Liver (tissue), 9 donors: Measurements from ENCODE around the gene SORBS2. TPM values are rescaled to one million over a fixed set of nuclear protein-coding genes. Genes with fewer than 3 reads are reported as not detected.

Source experiments
- DNase-seq: peaks from one replicate; pipeline ENCODE4 v3.0.0-alpha.2; 2017; ENCODE audit warnings: low spot score
- H3K27ac ChIP-seq, 2 donors: one replicate each; pipeline ENCODE4 v1.7.0; 2013; ENCODE audit warnings: inconsistent platforms in 2 of 2, low read length in 2 of 2, control low read depth in 1 of 2, low read depth in 1 of 2, mild to moderate bottlenecking in 1 of 2
- H3K27me3 ChIP-seq, 4 donors: one replicate each; pipeline versions ENCODE4 v1.6.1 to v1.7.0; 2013; ENCODE audit warnings: low read length in 3 of 4, inconsistent platforms in 1 of 4, mild to moderate bottlenecking in 1 of 4, moderate library complexity in 1 of 4; ENCODE audit not compliant: control insufficient read depth in 4 of 4, insufficient read depth in 4 of 4
- H3K36me3 ChIP-seq, 4 donors: one replicate each; pipeline versions ENCODE4 v1.6.1 to v1.7.0; 2013; ENCODE audit warnings: low read length in 3 of 4, mild to moderate bottlenecking in 3 of 4, low read depth in 1 of 4, moderate library complexity in 1 of 4; ENCODE audit not compliant: control insufficient read depth in 4 of 4, insufficient read depth in 3 of 4
- H3K4me1 ChIP-seq, 4 donors: one replicate each; pipeline versions ENCODE4 v1.6.1 to v1.7.0; 2013; ENCODE audit warnings: low read length in 3 of 4, mild to moderate bottlenecking in 3 of 4, moderate library complexity in 1 of 4; ENCODE audit not compliant: control insufficient read depth in 4 of 4, insufficient read depth in 4 of 4
- H3K4me3 ChIP-seq, 3 donors: one replicate each; pipeline versions ENCODE4 v1.6.1 to v1.7.0; 2013; ENCODE audit warnings: low read length in 3 of 3, control low read depth in 1 of 3, low read depth in 1 of 3, mild to moderate bottlenecking in 1 of 3
- H3K9ac ChIP-seq, 2 donors: one replicate each; pipeline ENCODE4 v1.7.0; 2013; ENCODE audit warnings: low read length in 2 of 2, mild to moderate bottlenecking in 2 of 2, moderate library complexity in 2 of 2, control low read depth in 1 of 2, low read depth in 1 of 2
- H3K9me3 ChIP-seq, 4 donors: one replicate each; pipeline versions ENCODE4 v1.6.1 to v1.7.0; 2013; ENCODE audit warnings: low read length in 3 of 4; ENCODE audit not compliant: control insufficient read depth in 4 of 4
- CTCF ChIP-seq: fragments of 150-350 bp; IDR thresholded peaks from 2 replicates; pipeline ENCODE4 v1.5.1; 2017; ENCODE audit warnings: improper control_type of control experiment, low read depth, low read length; ENCODE audit not compliant: missing input control
- EGR1 ChIP-seq, 2 donors: IDR thresholded peaks; 2 replicates each; pipeline ENCODE4 v1.6.1; 2016 to 2018; ENCODE audit warnings: antibody characterized with exemption in 2 of 2, low read depth in 2 of 2
- FOXA2 ChIP-seq: IDR thresholded peaks from 2 replicates; pipeline ENCODE4 v1.6.1; 2016; ENCODE audit warnings: antibody characterized with exemption
- GABPA ChIP-seq, 2 donors: IDR thresholded peaks in 1 of 2; conservative IDR thresholded peaks in 1 of 2; 2 replicates each; pipeline ENCODE4 v1.6.1; 2016; ENCODE audit warnings: antibody characterized with exemption in 2 of 2, mild to moderate bottlenecking in 1 of 2, moderate library complexity in 1 of 2
- HNF4A ChIP-seq, 2 donors: conservative IDR thresholded peaks; 2 replicates each; pipeline ENCODE4 v1.6.1; 2016; ENCODE audit warnings: antibody characterized with exemption in 2 of 2, mild to moderate bottlenecking in 2 of 2
- HNF4G ChIP-seq: IDR thresholded peaks from 2 replicates; pipeline ENCODE4 v1.6.1; 2016; ENCODE audit warnings: antibody characterized with exemption
- JUND ChIP-seq, 2 donors: IDR thresholded peaks; 2 replicates each; pipeline ENCODE4 v1.6.1; 2016; ENCODE audit warnings: antibody characterized with exemption in 2 of 2
- NR2F2 ChIP-seq: IDR thresholded peaks from 2 replicates; pipeline ENCODE4 v1.6.1; 2016; ENCODE audit warnings: antibody characterized with exemption
- RAD21 ChIP-seq, 2 donors: IDR thresholded peaks; 2 replicates each; pipeline ENCODE4 v1.6.1; 2016; ENCODE audit warnings: antibody characterized with exemption in 2 of 2, mild to moderate bottlenecking in 2 of 2
- RXRA ChIP-seq, 2 donors: IDR thresholded peaks; 2 replicates each; pipeline ENCODE4 v1.6.1; 2017 to 2018; ENCODE audit warnings: antibody characterized with exemption in 2 of 2, mild to moderate bottlenecking in 1 of 2
- SP1 ChIP-seq: IDR thresholded peaks from 2 replicates; pipeline ENCODE4 v1.6.1; 2018; ENCODE audit warnings: antibody characterized with exemption, mild to moderate bottlenecking
- TAF1 ChIP-seq: conservative IDR thresholded peaks from 2 replicates; pipeline ENCODE4 v1.6.1; 2016; ENCODE audit warnings: antibody characterized with exemption, mild to moderate bottlenecking
- YY1 ChIP-seq: IDR thresholded peaks from 2 replicates; pipeline ENCODE4 v1.6.1; 2016; ENCODE audit warnings: antibody characterized with exemption, mild to moderate bottlenecking
- WGBS: extraction: QIAGEN DNeasy Blood & Tissue Kit; methylation state at CpG from one replicate; pipeline ENCODE4 v1.1.7; 2013; 5-methylcytosine and 5-hydroxymethylcytosine counted together
- polyA plus RNA-seq, 2 donors: library from polyadenylated mRNA; stranded (reverse) in 1 of 2; unstranded in 1 of 2; fragments of 200-250 nt in 1 of 2; fragments of >200 nt in 1 of 2; fragmentation: Nextera tagmentation in 1 of 2; extraction: Ambion mirVana in 1 of 2; gene quantifications; one replicate each; pipeline versions ENCODE4 v1.2.1 to v1.2.3, GENCODE V29; 2013 to 2015
- total RNA-seq, 2 donors: library from RNA; depleted of rRNA; stranded (reverse); fragments of >200 nt; gene quantifications; one replicate each; pipeline ENCODE4 v1.2.3, GENCODE V29; 2014
- TF ChIP-seq, protein P1 (sequence below): IDR thresholded peaks from 2 replicates; pipeline ENCODE4 v1.6.1; 2016; ENCODE audit warnings: antibody characterized with exemption, mild to moderate bottlenecking
- TF ChIP-seq, protein P2 (sequence below): IDR thresholded peaks from 2 replicates; pipeline ENCODE4 v1.6.1; 2016; ENCODE audit warnings: antibody characterized with exemption
- TF ChIP-seq, protein P3 (sequence below): IDR thresholded peaks from 2 replicates; pipeline ENCODE4 v1.6.1; 2016; ENCODE audit warnings: antibody characterized with exemption
- TF ChIP-seq, protein P4 (sequence below): IDR thresholded peaks from 2 replicates; pipeline ENCODE4 v1.6.1; 2016; ENCODE audit warnings: antibody characterized with exemption
- donor health status: healthy.
- donor health status: healthy.
- donor health status: healthy.
- donor health status: healthy.
- donor health status: healthy.

SORBS2 gene
- total and polyA plus RNA-seq, 4 donors = 23.3 to 136 (median 59.6) TPM

DNA sequence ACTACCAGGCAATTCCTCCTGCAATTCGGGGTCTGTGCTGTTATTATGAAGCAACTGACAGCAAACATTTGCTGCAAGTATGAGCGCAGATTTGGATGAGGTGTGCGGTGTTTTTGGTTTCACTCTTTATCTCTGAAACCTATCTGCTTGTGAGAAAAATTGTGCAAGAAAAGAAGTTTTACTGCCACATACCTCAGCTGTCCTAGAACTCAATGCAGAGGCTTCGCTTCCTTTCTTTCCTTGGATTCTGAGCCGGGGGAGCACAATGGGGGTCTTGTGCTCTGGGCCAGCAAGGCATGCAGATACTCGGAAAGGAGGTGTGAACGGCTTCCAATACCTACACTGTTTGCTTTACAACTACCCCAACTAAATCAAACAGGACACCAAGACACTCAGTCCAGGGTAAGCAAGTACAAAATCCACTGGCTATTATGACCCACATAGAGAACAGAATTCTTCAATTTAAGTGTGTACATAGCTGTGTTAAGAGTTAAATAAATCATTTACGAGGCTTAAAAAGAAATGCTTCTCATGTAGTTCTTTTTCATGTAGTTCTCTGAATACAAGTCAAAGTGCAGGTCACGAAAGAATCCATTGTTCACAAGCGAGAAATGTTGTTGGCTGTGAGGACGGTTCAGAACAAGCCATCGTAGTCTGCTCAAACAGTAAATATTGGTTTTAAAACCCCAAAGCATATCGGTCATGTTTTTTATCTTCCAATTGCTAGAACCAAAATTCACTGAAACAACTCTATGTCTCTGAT, 1.1 kb downstream of the SORBS2 start:
- peaks cover 2 to 26% (median 12%) of the 10 kb centered on the region in 4 donors for H3K4me1 ChIP-seq
- no peaks in the 10 kb centered on the region for H3K27me3 ChIP-seq
- H3K9ac ChIP-seq = peak overlapping the region; percentile 66 to 96
- DNase-seq = no peak
- H3K27ac ChIP-seq = peak overlapping the region; percentile 88 to 95
- H3K36me3 ChIP-seq = no peaks in the 10 kb centered on the region
- H3K9me3 ChIP-seq = no peaks in the 10 kb centered on the region
- TF ChIP-seq FOXA2 = peak; percentile 6
- peak in 1 of 2 donors; percentile 4 for TF ChIP-seq RAD21 (IDR thresholded peaks at IDR 0.05)
- TF ChIP-seq RXRA (IDR thresholded peaks at IDR 0.05) = peak in 1 of 2 donors; percentile 26
- TF ChIP-seq TAF1 = peak; percentile 51
- no peak for TF ChIP-seq NR2F2
- TF ChIP-seq, protein P1, sequence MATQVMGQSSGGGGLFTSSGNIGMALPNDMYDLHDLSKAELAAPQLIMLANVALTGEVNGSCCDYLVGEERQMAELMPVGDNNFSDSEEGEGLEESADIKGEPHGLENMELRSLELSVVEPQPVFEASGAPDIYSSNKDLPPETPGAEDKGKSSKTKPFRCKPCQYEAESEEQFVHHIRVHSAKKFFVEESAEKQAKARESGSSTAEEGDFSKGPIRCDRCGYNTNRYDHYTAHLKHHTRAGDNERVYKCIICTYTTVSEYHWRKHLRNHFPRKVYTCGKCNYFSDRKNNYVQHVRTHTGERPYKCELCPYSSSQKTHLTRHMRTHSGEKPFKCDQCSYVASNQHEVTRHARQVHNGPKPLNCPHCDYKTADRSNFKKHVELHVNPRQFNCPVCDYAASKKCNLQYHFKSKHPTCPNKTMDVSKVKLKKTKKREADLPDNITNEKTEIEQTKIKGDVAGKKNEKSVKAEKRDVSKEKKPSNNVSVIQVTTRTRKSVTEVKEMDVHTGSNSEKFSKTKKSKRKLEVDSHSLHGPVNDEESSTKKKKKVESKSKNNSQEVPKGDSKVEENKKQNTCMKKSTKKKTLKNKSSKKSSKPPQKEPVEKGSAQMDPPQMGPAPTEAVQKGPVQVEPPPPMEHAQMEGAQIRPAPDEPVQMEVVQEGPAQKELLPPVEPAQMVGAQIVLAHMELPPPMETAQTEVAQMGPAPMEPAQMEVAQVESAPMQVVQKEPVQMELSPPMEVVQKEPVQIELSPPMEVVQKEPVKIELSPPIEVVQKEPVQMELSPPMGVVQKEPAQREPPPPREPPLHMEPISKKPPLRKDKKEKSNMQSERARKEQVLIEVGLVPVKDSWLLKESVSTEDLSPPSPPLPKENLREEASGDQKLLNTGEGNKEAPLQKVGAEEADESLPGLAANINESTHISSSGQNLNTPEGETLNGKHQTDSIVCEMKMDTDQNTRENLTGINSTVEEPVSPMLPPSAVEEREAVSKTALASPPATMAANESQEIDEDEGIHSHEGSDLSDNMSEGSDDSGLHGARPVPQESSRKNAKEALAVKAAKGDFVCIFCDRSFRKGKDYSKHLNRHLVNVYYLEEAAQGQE = peak; percentile 73
- TF ChIP-seq, protein P2, sequence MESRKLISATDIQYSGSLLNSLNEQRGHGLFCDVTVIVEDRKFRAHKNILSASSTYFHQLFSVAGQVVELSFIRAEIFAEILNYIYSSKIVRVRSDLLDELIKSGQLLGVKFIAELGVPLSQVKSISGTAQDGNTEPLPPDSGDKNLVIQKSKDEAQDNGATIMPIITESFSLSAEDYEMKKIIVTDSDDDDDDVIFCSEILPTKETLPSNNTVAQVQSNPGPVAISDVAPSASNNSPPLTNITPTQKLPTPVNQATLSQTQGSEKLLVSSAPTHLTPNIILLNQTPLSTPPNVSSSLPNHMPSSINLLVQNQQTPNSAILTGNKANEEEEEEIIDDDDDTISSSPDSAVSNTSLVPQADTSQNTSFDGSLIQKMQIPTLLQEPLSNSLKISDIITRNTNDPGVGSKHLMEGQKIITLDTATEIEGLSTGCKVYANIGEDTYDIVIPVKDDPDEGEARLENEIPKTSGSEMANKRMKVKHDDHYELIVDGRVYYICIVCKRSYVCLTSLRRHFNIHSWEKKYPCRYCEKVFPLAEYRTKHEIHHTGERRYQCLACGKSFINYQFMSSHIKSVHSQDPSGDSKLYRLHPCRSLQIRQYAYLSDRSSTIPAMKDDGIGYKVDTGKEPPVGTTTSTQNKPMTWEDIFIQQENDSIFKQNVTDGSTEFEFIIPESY = no peak
- peak in 1 of 2 donors; percentile 41 for TF ChIP-seq JUND (IDR thresholded peaks at IDR 0.05)
- TF ChIP-seq HNF4A (conservative IDR thresholded peaks at IDR 0.05) = peak; percentile 50 to 57
- 28% methylated on average over 13 of the region's 13 CpGs for WGBS
- H3K4me3 ChIP-seq = peak overlapping the region; percentile 52 to 85 (median 64)

GRCh38 chr4:185809533-185810071, 2.4 kb downstream of the SORBS2 start:
- Histone ChIP-seq H3K27me3 (no peaks in the 10 kb centered on the region), H3K36me3 (no peaks in the 10 kb centered on the region), H3K4me3 (peak overlapping the region; percentile 52 to 85 (median 64)), H3K27ac (peak overlapping the region; percentile 88 to 95), H3K9ac (peak overlapping the region; percentile 66 to 96), H3K9me3 (no peaks in the 10 kb centered on the region), H3K4me1 (peaks cover 2 to 28% (median 11%) of the 10 kb centered on the region in 4 donors)
- 28% methylated on average over 4 of the region's 4 CpGs for WGBS
- DNase-seq = no peak
- TF ChIP-seq FOXA2 (no peak), TAF1 (peak; percentile 59), NR2F2 (no peak), CTCF (no peak), GABPA (IDR thresholded peaks at IDR 0.05 in 1 of 2, conservative IDR thresholded peaks at IDR 0.05 in 1 of 2) (no peak), SP1 (no peak), EGR1 (IDR thresholded peaks at IDR 0.05; ENCODE audit: low read depth in 2 of 2) (no peak), JUND (IDR thresholded peaks at IDR 0.05) (no peak), RAD21 (IDR thresholded peaks at IDR 0.05) (no peak), YY1 (peak; percentile 18), HNF4G (no peak)
- TF ChIP-seq, protein P3, sequence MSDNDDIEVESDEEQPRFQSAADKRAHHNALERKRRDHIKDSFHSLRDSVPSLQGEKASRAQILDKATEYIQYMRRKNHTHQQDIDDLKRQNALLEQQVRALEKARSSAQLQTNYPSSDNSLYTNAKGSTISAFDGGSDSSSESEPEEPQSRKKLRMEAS = no peak
- TF ChIP-seq, protein P4, sequence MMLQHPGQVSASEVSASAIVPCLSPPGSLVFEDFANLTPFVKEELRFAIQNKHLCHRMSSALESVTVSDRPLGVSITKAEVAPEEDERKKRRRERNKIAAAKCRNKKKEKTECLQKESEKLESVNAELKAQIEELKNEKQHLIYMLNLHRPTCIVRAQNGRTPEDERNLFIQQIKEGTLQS = no peak
- TF ChIP-seq, protein P2 = no peak
